ENCODE results near the gene RNF220. TPM values are rescaled to one million over a fixed set of nuclear protein-coding genes. Genes with fewer than 3 reads are reported as not detected.

Gene RNF220
- total and polyA plus RNA-seq, 2 of the 4 experiments (the other 2 are of a cell fraction) = 71.8 to 77.1 TPM

DNA sequence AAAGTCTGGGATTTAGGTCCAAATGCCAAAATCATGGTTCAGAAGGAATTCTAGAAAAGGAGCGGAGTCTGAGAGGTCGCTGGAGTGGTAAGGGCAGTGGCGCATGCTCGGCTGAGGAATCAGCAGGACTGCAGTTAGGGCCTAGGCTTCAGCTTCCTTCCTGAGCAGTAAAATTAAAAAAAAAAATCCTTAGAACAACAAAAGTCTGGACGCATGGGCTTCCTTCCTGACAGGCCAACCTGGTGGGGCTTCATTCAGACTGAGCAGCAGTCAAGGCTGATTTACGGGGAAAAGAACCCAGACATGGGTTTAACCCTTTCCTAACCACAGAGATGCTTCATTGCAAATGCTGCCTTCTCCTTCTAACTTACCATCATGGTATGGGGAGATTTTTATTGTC lies 17.1 kb downstream of the RNF220 start:
- Histone ChIP-seq H3K4me1 (ENCODE audit: control insufficient read depth, insufficient read depth, low read length) (no peaks in the 10 kb centered on the region), H3K9ac (ENCODE audit: low read depth, low read length) (no peak overlapping the region), H2AK9ac (replicated peaks; ENCODE audit: low read depth, low read length, poor library complexity) (no peak overlapping the region), H3K36me3 (ENCODE audit: control insufficient read depth, insufficient read depth, low read length) (no peaks in the 10 kb centered on the region), H3K9me3 (ENCODE audit: control insufficient read depth, insufficient read depth, low read length) (no peaks in the 10 kb centered on the region), H3K4me3 (ENCODE audit: insufficient read depth, low read depth, low read length) (no peak overlapping the region), H3K4me2 (ENCODE audit: low read depth, low read length) (no peak overlapping the region), H2AK5ac (ENCODE audit: low read depth, low read length) (no peak overlapping the region), H3K56ac (ENCODE audit: extremely low read depth, insufficient read depth, low read length) (no peak overlapping the region), H4K8ac (ENCODE audit: low read depth in 2 of 2, low read length in 2 of 2) (no peak overlapping the region), H3K27me3 (ENCODE audit: control insufficient read depth, insufficient read depth, low read length) (peaks cover 83% of the 10 kb centered on the region), H2BK20ac (ENCODE audit: low read depth, low read length) (no peak overlapping the region), H2AFZ (replicated peaks; ENCODE audit: low read length, poor library complexity) (no peak overlapping the region), H4K91ac (ENCODE audit: insufficient read depth, low read depth, low read length) (no peak overlapping the region), H3K79me1 (ENCODE audit: low read depth in 1 of 2, low read length in 2 of 2) (no peaks in the 10 kb centered on the region), H4K20me1 (ENCODE audit: insufficient read depth, low read length) (no peaks in the 10 kb centered on the region), H2BK5ac (ENCODE audit: low read depth, low read length, poor library complexity, severe bottlenecking) (no peak overlapping the region), H3K23ac (ENCODE audit: low read depth, low read length) (no peak overlapping the region), H2BK15ac (ENCODE audit: low read depth, low read length) (no peak overlapping the region), H3K18ac (ENCODE audit: low read depth, low read length) (no peak overlapping the region), H4K5ac (ENCODE audit: low read depth, low read length) (no peak overlapping the region), H3K27ac (ENCODE audit: insufficient read depth, low read length) (no peak overlapping the region), H3K4ac (ENCODE audit: low read depth, low read length) (no peak overlapping the region), H2BK120ac (ENCODE audit: low read depth, low read length) (no peak overlapping the region), H3K9me1 (ENCODE audit: insufficient read depth, low read length) (peaks cover 2% of the 10 kb centered on the region; the same call in 1 of the 2 replicates), H3K14ac (replicated peaks; ENCODE audit: low read depth, low read length) (no peak overlapping the region)
- BruUV-seq (replicated peaks) = no TSS peak
- dilution Hi-C loops (cut with HindIII; ENCODE audit: low sequenced_read_pairs, unreplicated experiment) = no loop called here
- ChIA-PET POLR2A (ENCODE audit: unreplicated experiment) (no interaction called here), CTCF (interaction anchor here (1.4 kb wide), 1 partner anchor 150 kb away, joined by 3 read pairs; no protein-coding TSS in a partner anchor)
- ATAC-seq (ENCODE audit: low read depth) (no peak), DNase-seq (no peak)
- WGBS, 2 experiments (ENCODE audit: extremely low coverage in 2 of 2, insufficient read length in 1 of 2) = no CpG with 5 or more reads among the region's 6 CpGs
- in situ Hi-C loops (cut with MboI; ENCODE audit: low sequenced_read_pairs) = no loop called here
- TF ChIP-seq FOS (IDR thresholded peaks at IDR 0.05; ENCODE audit: low read depth, low read length) (no peak), MAZ (IDR thresholded peaks at IDR 0.05; ENCODE audit: borderline replicate concordance, low read depth, low read length) (no peak), RCOR1 (IDR thresholded peaks at IDR 0.05; ENCODE audit: insufficient replicate concordance, low read length) (no peak), CHD1 (IDR thresholded peaks at IDR 0.05; ENCODE audit: low read depth, low read length) (no peak), NFE2L2 (IDR thresholded peaks at IDR 0.05; ENCODE audit: low read depth, low read length) (no peak), POLR2A (IDR thresholded peaks at IDR 0.05; ENCODE audit: low read depth, low read length) (no peak), BHLHE40 (IDR thresholded peaks at IDR 0.05; ENCODE audit: low read depth, low read length) (no peak), CEBPB (IDR thresholded peaks at IDR 0.05; ENCODE audit: low read depth, low read length) (no peak), MAFK (IDR thresholded peaks at IDR 0.05; ENCODE audit: low read depth, low read length) (no peak), RAD21 (IDR thresholded peaks at IDR 0.05; ENCODE audit: low read length) (no peak), RFX5 (IDR thresholded peaks at IDR 0.05; ENCODE audit: low read depth, low read length) (no peak), SMC3 (IDR thresholded peaks at IDR 0.05; ENCODE audit: low read depth, low read length) (no peak), MXI1 (IDR thresholded peaks at IDR 0.05; ENCODE audit: borderline replicate concordance, low read depth, low read length) (no peak)
- TF ChIP-seq, protein P1, sequence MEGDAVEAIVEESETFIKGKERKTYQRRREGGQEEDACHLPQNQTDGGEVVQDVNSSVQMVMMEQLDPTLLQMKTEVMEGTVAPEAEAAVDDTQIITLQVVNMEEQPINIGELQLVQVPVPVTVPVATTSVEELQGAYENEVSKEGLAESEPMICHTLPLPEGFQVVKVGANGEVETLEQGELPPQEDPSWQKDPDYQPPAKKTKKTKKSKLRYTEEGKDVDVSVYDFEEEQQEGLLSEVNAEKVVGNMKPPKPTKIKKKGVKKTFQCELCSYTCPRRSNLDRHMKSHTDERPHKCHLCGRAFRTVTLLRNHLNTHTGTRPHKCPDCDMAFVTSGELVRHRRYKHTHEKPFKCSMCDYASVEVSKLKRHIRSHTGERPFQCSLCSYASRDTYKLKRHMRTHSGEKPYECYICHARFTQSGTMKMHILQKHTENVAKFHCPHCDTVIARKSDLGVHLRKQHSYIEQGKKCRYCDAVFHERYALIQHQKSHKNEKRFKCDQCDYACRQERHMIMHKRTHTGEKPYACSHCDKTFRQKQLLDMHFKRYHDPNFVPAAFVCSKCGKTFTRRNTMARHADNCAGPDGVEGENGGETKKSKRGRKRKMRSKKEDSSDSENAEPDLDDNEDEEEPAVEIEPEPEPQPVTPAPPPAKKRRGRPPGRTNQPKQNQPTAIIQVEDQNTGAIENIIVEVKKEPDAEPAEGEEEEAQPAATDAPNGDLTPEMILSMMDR (conservative IDR thresholded peaks at IDR 0.05; ENCODE audit: low read depth, low read length) = no peak
- TF ChIP-seq, protein P2, sequence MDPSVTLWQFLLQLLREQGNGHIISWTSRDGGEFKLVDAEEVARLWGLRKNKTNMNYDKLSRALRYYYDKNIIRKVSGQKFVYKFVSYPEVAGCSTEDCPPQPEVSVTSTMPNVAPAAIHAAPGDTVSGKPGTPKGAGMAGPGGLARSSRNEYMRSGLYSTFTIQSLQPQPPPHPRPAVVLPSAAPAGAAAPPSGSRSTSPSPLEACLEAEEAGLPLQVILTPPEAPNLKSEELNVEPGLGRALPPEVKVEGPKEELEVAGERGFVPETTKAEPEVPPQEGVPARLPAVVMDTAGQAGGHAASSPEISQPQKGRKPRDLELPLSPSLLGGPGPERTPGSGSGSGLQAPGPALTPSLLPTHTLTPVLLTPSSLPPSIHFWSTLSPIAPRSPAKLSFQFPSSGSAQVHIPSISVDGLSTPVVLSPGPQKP (IDR thresholded peaks at IDR 0.05; ENCODE audit: borderline replicate concordance, low read depth, low read length) = no peak
- TF ChIP-seq, protein P3, sequence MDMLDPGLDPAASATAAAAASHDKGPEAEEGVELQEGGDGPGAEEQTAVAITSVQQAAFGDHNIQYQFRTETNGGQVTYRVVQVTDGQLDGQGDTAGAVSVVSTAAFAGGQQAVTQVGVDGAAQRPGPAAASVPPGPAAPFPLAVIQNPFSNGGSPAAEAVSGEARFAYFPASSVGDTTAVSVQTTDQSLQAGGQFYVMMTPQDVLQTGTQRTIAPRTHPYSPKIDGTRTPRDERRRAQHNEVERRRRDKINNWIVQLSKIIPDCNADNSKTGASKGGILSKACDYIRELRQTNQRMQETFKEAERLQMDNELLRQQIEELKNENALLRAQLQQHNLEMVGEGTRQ (IDR thresholded peaks at IDR 0.05; ENCODE audit: low read depth, low read length) = no peak
- intact Hi-C loops (cut with micrococcal nuclease) = no loop called here
